NOMO-1 treated with DMSO at 0.1 percent for 48 hours (cell line): ENCODE results near the gene PSG5.
"Not testable (repeated sequence)": the region's sequence is repeated elsewhere in the genome, so short reads cannot be mapped to it uniquely, and the experiment has no call there.

Experiments used
- DNase-seq: peaks from one replicate; lab custom pipeline; 2025; ENCODE audit not compliant: unreplicated experiment; lab: John Stamatoyannopoulos, UW

PSG5 gene

GRCh38 chr19:43186311-43186935 lies at the start of gene PSG5:
TSS of gene PSG5 (minus strand) at chr19:43186536. CDS start at chr19:43186405, 131 bp downstream.
- not testable (repeated sequence) for DNase-seq

- not testable (repeated sequence) for DNase-seq
These were observed 49.4 kb upstream of the PSG5 start for GRCh38 chr19:43235686-43236085.

- DNase-seq = peak; percentile 34
These were observed 43.0 kb upstream of the PSG5 start for GRCh38 chr19:43229315-43229714.

- not testable (repeated sequence) for DNase-seq
These were observed 42.4 kb upstream of the PSG5 start for GRCh38 chr19:43228730-43229129.

- DNase-seq = not testable (repeated sequence)
These were observed 40.6 kb upstream of the PSG5 start for GRCh38 chr19:43226986-43227385.

GRCh38 chr19:43224855-43225253 lies 38.5 kb upstream of the PSG5 start:
- no peak for DNase-seq

GRCh38 chr19:43224201-43224854 lies 38.0 kb upstream of the PSG5 start:
- DNase-seq = not testable (repeated sequence)

GRCh38 chr19:43221891-43222290 lies 35.6 kb upstream of the PSG5 start:
- DNase-seq = not testable (repeated sequence)

- not testable (repeated sequence) for DNase-seq
These were observed 32.8 kb upstream of the PSG5 start for GRCh38 chr19:43219136-43219535.

- DNase-seq = not testable (repeated sequence)
These were observed 29.5 kb upstream of the PSG5 start for GRCh38 chr19:43215881-43216280.

GRCh38 chr19:43207991-43208390 lies 21.7 kb upstream of the PSG5 start:
- DNase-seq = no peak

- DNase-seq = not testable (repeated sequence)
These were observed 20.8 kb upstream of the PSG5 start for GRCh38 chr19:43207174-43207573.

GRCh38 chr19:43205471-43206105 lies 19.3 kb upstream of the PSG5 start, which contains the start of gene PSG4:
TSS of gene PSG4 (minus strand) at chr19:43205638. CDS start at chr19:43205536, 102 bp downstream.
- DNase-seq = not testable (repeated sequence)

GRCh38 chr19:43203611-43204010 lies 17.3 kb upstream of the PSG5 start:
- not testable (repeated sequence) for DNase-seq

- DNase-seq = not testable (repeated sequence)
These were observed 15.6 kb upstream of the PSG5 start for GRCh38 chr19:43201891-43202290.

- not testable (repeated sequence) for DNase-seq
These were observed 15.0 kb upstream of the PSG5 start for GRCh38 chr19:43201337-43201801.

GRCh38 chr19:43198686-43199419 lies 12.5 kb upstream of the PSG5 start:
- not testable (repeated sequence) for DNase-seq

- DNase-seq = not testable (repeated sequence)
These were observed 11.5 kb upstream of the PSG5 start for GRCh38 chr19:43197666-43198397.

GRCh38 chr19:43194397-43194796 lies 8.1 kb upstream of the PSG5 start:
- DNase-seq = not testable (repeated sequence)

GRCh38 chr19:43192381-43193155 lies 6.2 kb upstream of the PSG5 start:
- DNase-seq = not testable (repeated sequence)
